SJSA1 (cell line): ENCODE measurements around the gene NFAT5. TPM values are rescaled to one million over a fixed set of nuclear protein-coding genes. Genes with fewer than 3 reads are reported as not detected.

ENCODE experiments used
- DNase-seq, 2 experiments: peaks; one replicate each; pipeline ENCODE4 v3.0.0-alpha.2; 2015 to 2020; ENCODE audit warnings: low spot score in 2 of 2, low read depth in 1 of 2
- H3K27ac ChIP-seq: fragments of 250-450 bp; sonication (Bioruptor Pico); 2 replicates; pipeline ENCODE4 v1.5.1; 2020; ENCODE audit warnings: mild to moderate bottlenecking, moderate library complexity
- H3K27me3 ChIP-seq: fragments of 250-450 bp; sonication (Bioruptor Pico); replicated peaks from 2 replicates; pipeline ENCODE4 v1.5.1; 2020; ENCODE audit warnings: mild to moderate bottlenecking, moderate library complexity
- H3K36me3 ChIP-seq: fragments of 250-450 bp; sonication (Bioruptor Pico); 2 replicates; pipeline ENCODE4 v1.5.1; 2020; ENCODE audit warnings: mild to moderate bottlenecking
- H3K4me1 ChIP-seq: fragments of 250-450 bp; sonication (Bioruptor Pico); replicated peaks from 2 replicates; pipeline ENCODE4 v1.6.1; 2021; ENCODE audit warnings: mild to moderate bottlenecking
- H3K4me3 ChIP-seq: fragments of 250-450 bp; sonication (Bioruptor Pico); 2 replicates; pipeline ENCODE4 v1.5.1; 2020; ENCODE audit warnings: mild to moderate bottlenecking
- H3K9me3 ChIP-seq: fragments of 250-450 bp; sonication (Bioruptor Pico); replicated peaks from 2 replicates; pipeline ENCODE4 v1.5.1; 2020; ENCODE audit warnings: mild to moderate bottlenecking
- total RNA-seq: library from RNA; depleted of rRNA; stranded (reverse); fragments of >200 nt; shearing (Covaris generic); gene quantifications from 2 replicates; pipeline ENCODE4 v1.2.3, GENCODE V29; 2014

Gene NFAT5
- total RNA-seq, 1 experiment from 2014 or later, result 9.0 TPM

DNA sequence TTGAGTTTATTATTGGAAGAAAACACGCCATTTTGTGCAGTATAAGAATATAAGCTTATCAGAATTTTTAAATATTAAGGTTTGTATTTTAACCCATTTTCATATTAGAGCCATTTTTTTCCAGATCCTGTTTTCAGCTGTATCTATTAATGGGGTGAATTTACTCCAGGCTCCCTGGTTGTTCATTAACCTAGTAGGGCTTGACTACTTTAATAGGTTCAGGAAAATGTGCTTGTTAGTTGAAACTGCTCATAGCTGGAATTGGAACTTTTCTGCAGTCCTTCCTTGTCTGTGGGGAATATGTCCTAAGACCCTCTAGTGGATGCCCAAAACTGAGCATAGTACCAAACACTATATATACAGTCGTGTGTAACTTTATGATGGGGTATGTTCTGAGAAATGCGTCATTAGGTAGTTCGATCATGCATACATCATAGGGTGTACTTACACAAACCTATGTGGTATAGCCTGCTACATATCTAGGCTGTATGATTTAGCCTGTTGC lies 28.0 kb downstream of the NFAT5 start:
- Histone ChIP-seq H3K4me1 (no peaks in the 10 kb centered on the region), H3K4me3 (no peak overlapping the region), H3K36me3 (peaks cover 21% of the 10 kb centered on the region), H3K27ac (no peak overlapping the region), H3K27me3 (no peaks in the 10 kb centered on the region), H3K9me3 (0 out of 2 replicates have a peak, but pooled peaks cover 3% of the 10 kb centered on the region)
- DNase-seq, result no peak

DNA sequence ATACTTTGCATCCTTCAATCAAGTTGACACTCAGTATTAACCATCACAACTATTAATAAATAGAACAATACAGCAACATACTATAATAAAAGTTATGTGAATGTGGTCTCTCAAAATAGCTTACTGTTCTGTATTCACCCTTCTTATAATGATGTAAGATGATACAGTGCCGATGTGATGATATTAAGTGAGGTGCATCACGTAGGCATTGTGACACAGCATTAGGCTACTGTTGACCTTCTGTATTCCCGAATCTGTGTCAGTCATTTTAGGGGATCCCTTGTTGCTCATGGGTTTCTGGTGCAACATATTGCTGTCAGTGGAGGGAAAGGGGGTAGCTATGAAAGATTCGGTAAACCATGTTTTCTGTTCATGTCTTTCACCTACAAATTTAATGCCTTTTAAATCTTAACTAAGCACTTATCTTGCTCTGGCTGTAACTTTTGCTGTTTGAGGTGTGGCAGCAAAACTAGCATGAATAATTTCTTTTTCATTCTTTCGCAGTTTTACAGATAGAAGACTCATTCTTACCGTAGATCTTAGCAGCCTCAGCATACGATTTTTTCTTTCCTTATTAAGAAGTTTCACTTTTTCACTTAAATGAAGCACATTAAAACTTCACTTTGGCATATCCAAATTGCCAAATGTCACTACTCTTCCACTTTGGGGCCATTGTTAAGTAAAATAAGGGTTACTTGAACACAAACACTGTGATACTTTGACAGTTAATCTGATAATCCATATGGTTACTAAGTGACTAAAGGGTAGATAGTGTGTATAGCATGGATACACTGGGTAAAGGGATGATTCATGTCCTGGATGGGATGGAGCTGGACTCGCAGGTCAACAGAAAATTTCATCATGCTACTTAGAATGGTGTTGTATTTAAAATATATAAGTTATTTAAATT lies 29.6 kb downstream of the NFAT5 start:
- H3K4me1 ChIP-seq, result no peaks in the 10 kb centered on the region
- H3K27ac ChIP-seq, result no peak overlapping the region
- 0 out of 2 replicates have a peak, but pooled peaks cover 3% of the 10 kb centered on the region for H3K9me3 ChIP-seq
- no peak for DNase-seq
- H3K27me3 ChIP-seq, result no peaks in the 10 kb centered on the region
- no peak overlapping the region for H3K4me3 ChIP-seq
- peaks cover 24% of the 10 kb centered on the region for H3K36me3 ChIP-seq

DNA sequence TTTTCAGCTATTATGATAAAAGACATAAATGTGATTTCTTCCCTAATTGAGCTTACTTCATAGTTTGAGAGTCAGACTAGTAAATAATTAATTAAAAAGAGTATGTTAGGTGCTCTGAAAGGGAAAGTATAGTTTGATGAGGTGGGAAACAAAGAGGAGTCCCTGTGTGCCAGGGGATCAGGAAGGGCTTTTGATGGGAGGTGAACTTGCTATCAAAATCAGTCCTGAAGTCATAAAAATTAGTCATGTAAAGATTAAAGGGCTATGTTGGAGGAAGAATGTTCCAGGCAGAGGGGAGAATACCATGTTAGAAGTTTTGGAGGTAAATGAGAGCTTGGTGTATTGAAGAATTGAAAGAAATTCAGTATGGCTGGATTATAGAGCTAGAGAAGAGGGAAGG lies 31.0 kb downstream of the NFAT5 start:
- H3K4me1 ChIP-seq, result no peaks in the 10 kb centered on the region
- no peak overlapping the region for H3K27ac ChIP-seq
- H3K4me3 ChIP-seq, result no peak overlapping the region
- DNase-seq, result no peak
- H3K36me3 ChIP-seq, result peaks cover 24% of the 10 kb centered on the region
- H3K9me3 ChIP-seq, result 0 out of 2 replicates have a peak, but pooled peaks cover 3% of the 10 kb centered on the region
- no peaks in the 10 kb centered on the region for H3K27me3 ChIP-seq

DNA sequence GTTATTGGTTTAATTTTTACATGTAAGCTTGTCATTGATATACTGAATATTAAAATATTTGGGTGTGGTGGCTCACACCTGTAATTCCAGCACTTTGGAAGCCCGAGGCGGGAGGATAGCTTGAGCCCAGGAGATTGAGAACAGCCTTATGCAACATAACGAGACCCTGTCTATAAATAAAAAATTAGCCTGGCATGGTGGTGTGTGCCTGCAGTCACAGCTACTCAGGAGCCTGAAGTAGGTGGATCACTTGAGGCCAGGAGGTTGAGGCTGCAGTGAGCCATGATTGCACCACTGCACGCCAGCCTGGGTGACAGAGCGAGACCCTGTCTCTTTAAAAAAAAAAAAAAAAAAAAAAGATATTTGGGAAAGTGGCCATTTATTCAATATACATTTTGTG lies 32.3 kb downstream of the NFAT5 start:
- Histone ChIP-seq H3K27ac (no peak overlapping the region), H3K4me3 (no peak overlapping the region), H3K27me3 (no peaks in the 10 kb centered on the region), H3K9me3 (0 out of 2 replicates have a peak, but pooled peaks cover 3% of the 10 kb centered on the region), H3K4me1 (no peaks in the 10 kb centered on the region), H3K36me3 (peaks cover 24% of the 10 kb centered on the region)
- DNase-seq, result no peak

DNA sequence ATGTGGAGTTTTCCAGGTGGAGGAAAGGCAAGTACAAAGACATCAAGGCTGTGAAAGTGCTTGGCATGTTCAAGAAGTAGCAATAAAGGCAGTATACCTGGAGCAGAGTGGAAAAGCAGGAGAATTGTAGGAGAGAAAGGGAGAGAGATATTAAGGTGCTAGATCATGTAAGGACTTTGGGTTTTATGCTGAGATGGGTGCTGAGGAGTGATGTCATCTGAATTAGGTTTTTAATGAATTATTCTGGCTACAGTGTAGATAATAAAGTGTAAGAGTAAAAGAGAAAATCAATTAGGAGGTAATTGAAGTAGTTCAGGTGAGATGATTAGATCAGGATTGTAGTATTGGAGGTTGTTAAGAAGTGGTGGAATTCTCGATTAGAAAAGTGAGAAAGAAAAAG lies 34.0 kb downstream of the NFAT5 start:
- peaks cover 17% of the 10 kb centered on the region; the same call in 1 of the 2 replicates for H3K36me3 ChIP-seq
- H3K4me3 ChIP-seq, result no peak overlapping the region
- no peaks in the 10 kb centered on the region for H3K4me1 ChIP-seq
- H3K27ac ChIP-seq, result no peak overlapping the region
- no peaks in the 10 kb centered on the region for H3K27me3 ChIP-seq
- no peak for DNase-seq
- no peaks in the 10 kb centered on the region for H3K9me3 ChIP-seq

DNA sequence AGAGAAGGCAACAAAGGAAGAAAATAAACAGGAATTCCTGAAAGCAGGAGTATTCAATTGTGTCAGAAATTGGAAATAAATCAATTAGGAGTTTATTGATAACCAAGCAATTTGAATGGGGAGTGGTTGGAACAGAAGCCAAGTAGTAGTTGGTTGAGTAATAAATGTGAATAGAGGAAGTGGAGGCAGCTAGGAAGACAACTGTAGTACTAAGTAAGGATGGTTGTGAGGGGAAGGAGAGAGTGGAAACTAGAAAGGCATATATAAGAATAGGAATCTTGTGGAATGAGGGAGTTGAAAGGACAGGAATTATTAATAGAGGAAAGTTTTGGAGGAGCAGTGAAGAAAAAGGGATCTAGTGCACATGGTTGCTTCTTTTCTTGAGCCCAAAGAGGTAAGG lies 34.4 kb downstream of the NFAT5 start:
- Histone ChIP-seq H3K4me3 (no peak overlapping the region), H3K27me3 (no peaks in the 10 kb centered on the region), H3K9me3 (no peaks in the 10 kb centered on the region), H3K4me1 (no peaks in the 10 kb centered on the region), H3K36me3 (peaks cover 12% of the 10 kb centered on the region; the same call in 1 of the 2 replicates), H3K27ac (no peak overlapping the region)
- no peak for DNase-seq

DNA sequence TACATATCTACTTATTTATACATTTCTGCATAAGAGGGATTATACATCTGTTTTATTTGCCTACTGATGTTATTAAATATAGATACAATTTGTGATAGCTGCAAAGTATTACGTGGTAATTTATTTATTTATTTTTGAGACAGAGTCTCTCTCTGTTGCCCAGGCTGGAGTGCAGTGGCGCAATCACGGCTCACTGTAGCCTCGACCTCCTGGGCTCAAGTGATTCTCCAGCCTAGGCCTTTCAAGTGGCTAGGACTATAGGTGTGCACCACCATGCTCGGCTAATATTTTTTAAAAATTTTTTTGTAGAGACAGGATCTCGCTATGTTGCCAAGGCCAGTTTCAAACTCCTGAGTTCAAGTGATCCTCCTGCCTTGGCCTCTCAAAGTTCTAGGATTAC lies 35.5 kb downstream of the NFAT5 start:
- H3K9me3 ChIP-seq, result no peaks in the 10 kb centered on the region
- DNase-seq, result no peak
- no peaks in the 10 kb centered on the region for H3K27me3 ChIP-seq
- no peak overlapping the region for H3K4me3 ChIP-seq
- H3K4me1 ChIP-seq, result no peaks in the 10 kb centered on the region
- H3K27ac ChIP-seq, result no peak overlapping the region
- H3K36me3 ChIP-seq, result peaks cover 11% of the 10 kb centered on the region

DNA sequence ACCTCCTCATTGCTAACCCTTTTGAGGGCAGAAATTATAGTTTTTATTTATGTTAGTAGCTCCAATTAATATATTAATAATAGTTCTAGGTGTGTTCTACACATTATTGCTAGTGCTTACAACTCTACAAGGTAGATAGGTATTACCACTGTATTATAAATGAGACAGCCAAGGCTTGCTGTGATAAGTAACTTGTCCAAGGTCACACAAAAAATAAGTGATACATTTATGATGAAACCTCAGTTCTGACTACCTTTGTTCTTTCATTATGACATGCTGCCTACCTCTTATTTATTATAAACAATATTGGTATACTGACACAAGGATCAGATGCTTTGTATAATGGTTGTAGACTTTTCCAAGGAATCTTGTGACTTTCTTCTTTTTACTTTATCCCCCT lies 41.2 kb downstream of the NFAT5 start:
- Histone ChIP-seq H3K4me3 (no peak overlapping the region), H3K27me3 (no peaks in the 10 kb centered on the region), H3K27ac (no peak overlapping the region), H3K36me3 (peaks cover 18% of the 10 kb centered on the region), H3K9me3 (no peaks in the 10 kb centered on the region), H3K4me1 (peaks cover 19% of the 10 kb centered on the region)
- DNase-seq, result no peak

DNA sequence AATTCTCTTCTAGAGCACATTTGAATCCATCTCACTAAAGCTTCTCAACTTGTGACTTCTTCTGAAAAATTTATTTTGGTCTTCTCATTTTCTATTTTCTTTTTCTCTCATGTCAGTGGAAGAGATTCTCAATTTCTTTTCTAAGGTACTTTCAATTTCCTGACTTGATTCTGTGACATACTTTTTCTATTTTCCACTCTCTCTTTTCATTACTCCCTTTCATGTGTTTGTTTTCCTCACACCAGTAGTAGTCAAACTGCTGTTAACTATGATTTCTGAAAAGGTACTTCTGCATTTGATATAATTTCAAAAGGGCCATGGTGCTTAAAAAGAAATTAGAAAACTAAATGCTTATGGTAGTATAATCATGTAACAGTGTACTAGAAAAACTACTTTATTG lies 41.9 kb downstream of the NFAT5 start:
- no peak for DNase-seq
- H3K27me3 ChIP-seq, result no peaks in the 10 kb centered on the region
- no peak overlapping the region for H3K4me3 ChIP-seq
- peaks cover 19% of the 10 kb centered on the region for H3K4me1 ChIP-seq
- no peak overlapping the region for H3K27ac ChIP-seq
- peaks cover 18% of the 10 kb centered on the region for H3K36me3 ChIP-seq
- H3K9me3 ChIP-seq, result no peaks in the 10 kb centered on the region

DNA sequence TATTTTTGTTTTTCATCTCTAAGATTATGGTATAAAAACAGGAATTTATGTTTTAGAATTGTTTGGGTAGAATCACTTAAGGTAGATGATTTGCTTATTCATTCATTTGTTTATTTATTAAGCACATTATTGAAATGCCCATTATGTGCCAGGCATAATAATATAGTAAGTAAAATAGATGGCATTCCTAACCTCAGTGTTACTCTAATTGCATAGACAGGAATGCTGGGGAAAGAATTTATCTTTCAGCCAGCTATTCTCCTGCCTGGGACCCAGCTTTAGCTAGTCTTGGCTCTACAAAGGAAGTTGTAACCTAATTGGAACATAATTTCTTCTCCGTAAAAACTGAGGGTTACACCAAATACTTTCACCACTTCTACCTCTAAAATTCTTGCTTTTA lies 44.6 kb downstream of the NFAT5 start:
- Histone ChIP-seq H3K36me3 (peaks cover 18% of the 10 kb centered on the region), H3K9me3 (no peaks in the 10 kb centered on the region), H3K27me3 (no peaks in the 10 kb centered on the region), H3K27ac (peak overlapping the region; percentile 13; the same call in 1 of the 2 replicates), H3K4me3 (no peak overlapping the region), H3K4me1 (peaks cover 19% of the 10 kb centered on the region)
- peak in 1 of 2 experiments; percentile 45 for DNase-seq

DNA sequence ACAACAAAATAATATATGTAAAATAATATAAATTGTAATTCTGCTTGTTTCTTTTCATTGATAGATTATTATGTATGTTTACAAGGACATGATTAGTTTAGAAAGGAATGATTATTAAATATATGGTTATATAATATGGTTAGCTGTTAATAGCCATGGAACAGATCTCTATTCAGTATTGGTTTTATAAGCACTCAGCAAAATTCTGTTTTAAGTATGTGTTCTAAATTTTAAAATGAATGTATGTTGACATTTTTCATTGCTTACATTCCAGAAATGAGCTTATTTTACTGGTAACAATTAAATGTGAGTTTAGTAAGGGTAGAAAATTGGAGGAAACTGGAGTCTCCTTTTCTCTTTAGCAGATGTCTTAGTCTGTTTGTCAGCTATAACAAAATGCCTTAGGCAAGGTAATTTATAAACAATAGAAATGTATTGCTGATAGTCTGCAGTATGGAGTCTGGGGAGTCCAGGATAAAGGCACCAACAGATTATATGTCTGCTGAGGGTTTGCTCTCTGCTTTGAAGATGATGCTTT lies 45.4 kb downstream of the NFAT5 start:
- peak overlapping the region; percentile 13 for H3K27ac ChIP-seq
- DNase-seq, result peak in 1 of 2 experiments; percentile 16

DNA sequence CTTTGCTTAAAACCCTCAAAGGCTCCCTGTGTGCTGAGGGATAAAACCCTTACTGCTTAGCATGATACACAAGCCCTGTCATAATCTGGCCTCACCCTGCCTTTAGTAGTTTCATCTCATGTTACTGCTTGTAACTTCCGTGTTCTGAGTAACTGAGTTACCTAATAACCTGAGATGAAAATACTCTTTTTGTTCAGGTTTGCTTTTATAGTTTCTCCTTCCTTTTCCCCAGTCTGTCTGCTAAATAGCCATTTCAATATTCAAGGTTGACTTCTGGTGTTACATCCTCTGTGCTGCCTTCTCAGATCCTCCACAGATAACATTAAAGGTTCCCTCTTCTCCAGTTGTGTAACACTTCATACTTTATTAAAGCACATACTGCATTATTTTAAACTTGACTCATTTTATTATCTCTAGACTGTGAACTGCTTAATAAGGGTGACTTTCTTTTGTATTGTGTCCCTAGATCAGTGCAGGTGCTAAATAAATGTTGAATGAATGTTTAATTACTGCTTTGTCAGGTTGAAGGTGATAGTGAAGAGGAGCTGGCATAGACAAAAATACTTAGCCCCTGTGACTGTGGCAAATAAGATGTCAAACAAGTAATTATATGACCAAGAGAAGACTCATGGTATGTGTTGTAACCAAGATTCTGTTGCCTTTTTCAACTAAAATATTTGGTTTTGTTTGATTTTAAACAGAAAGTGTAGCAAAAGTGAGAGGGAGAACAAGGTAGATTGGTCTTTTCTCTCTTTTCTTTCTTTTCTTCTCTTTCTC lies 47.8 kb downstream of the NFAT5 start:
- Histone ChIP-seq H3K27me3 (no peaks in the 10 kb centered on the region), H3K36me3 (peaks cover 7% of the 10 kb centered on the region), H3K9me3 (no peaks in the 10 kb centered on the region), H3K4me1 (peaks cover 23% of the 10 kb centered on the region), H3K4me3 (no peak overlapping the region), H3K27ac (no peak overlapping the region)
- DNase-seq, result no peak

More for the DNA sequence above, 45.4 kb downstream of the NFAT5 start:
- H3K27me3 ChIP-seq, result no peaks in the 10 kb centered on the region
- H3K4me1 ChIP-seq, result peaks cover 19% of the 10 kb centered on the region
- H3K9me3 ChIP-seq, result no peaks in the 10 kb centered on the region
- H3K4me3 ChIP-seq, result no peak overlapping the region
- peaks cover 17% of the 10 kb centered on the region for H3K36me3 ChIP-seq

DNA sequence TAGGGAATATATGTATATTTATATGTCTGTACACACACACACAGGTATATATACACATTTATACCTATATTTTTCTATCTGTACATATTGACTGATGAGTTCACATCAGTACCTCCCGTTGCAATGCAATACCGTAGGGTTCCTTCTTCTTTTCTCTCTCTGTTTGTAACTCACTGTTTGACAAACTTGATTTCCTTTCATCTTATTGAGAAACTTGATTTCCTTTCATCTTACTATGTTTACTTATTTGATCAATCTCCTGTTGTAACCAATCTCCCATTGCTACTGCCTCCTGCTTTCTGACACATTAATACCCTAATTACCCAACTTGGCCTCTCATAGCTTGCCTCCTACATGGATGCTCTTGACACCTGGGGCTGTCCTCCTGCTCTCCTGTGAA lies 49.8 kb downstream of the NFAT5 start:
- Histone ChIP-seq H3K36me3 (peaks cover 17% of the 10 kb centered on the region), H3K4me1 (peaks cover 23% of the 10 kb centered on the region), H3K27ac (no peak overlapping the region), H3K4me3 (no peak overlapping the region), H3K27me3 (no peaks in the 10 kb centered on the region), H3K9me3 (no peaks in the 10 kb centered on the region)
- DNase-seq, result no peak
